IMR-90 (cell line): ENCODE results near the gene CLIC1.

ENCODE experiments used
- CEBPB ChIP-seq: IDR thresholded peaks from 2 replicates; pipeline ENCODE4 v1.6.1; 2012; ENCODE audit warnings: low read depth, low read length, improper control_type of control experiment
- CHD1 ChIP-seq: IDR thresholded peaks from 2 replicates; pipeline ENCODE4 v1.6.1; 2012; ENCODE audit warnings: low read depth, low read length, improper control_type of control experiment
- CTCF ChIP-seq: conservative IDR thresholded peaks from 2 replicates; pipeline ENCODE4 v1.5.1; 2012; ENCODE audit warnings: mild to moderate bottlenecking, low read depth, low read length, improper control_type of control experiment
- MAFK ChIP-seq: IDR thresholded peaks from 2 replicates; pipeline ENCODE4 v1.6.1; 2012; ENCODE audit warnings: low read depth, low read length, improper control_type of control experiment
- MAZ ChIP-seq: IDR thresholded peaks from 2 replicates; pipeline ENCODE4 v1.6.1; 2012; ENCODE audit warnings: low read depth, mild to moderate bottlenecking, low read length, improper control_type of control experiment, moderate library complexity, borderline replicate concordance
- MXI1 ChIP-seq: IDR thresholded peaks from 2 replicates; pipeline ENCODE4 v1.6.1; 2012; ENCODE audit warnings: low read depth, mild to moderate bottlenecking, low read length, moderate library complexity, borderline replicate concordance
- POLR2A ChIP-seq: IDR thresholded peaks from 2 replicates; pipeline ENCODE4 v1.6.1; 2012; ENCODE audit warnings: mild to moderate bottlenecking, low read depth, low read length
- RAD21 ChIP-seq: IDR thresholded peaks from 2 replicates; pipeline ENCODE4 v1.6.1; 2012; ENCODE audit warnings: low read length, improper control_type of control experiment
- RFX5 ChIP-seq: IDR thresholded peaks from 2 replicates; pipeline ENCODE4 v1.8.0; 2012; ENCODE audit warnings: low read depth, mild to moderate bottlenecking, low read length, moderate library complexity
- USF2 ChIP-seq: fragments of 150-350 bp; IDR thresholded peaks from 2 replicates; pipeline ENCODE4 v1.6.1; 2017; ENCODE audit warnings: mild to moderate bottlenecking, antibody characterized with exemption, low read length, low read depth

- TF ChIP-seq CTCF (no peak), USF2 (no peak), RFX5 (no peak), POLR2A (no peak), CHD1 (no peak), MAZ (no peak), RAD21 (no peak), CEBPB (no peak), MAFK (no peak), MXI1 (no peak)
Measured at GRCh38 chr6:31784098-31784925, 48.0 kb upstream of the CLIC1 start.
